DLD1 (cell line): ENCODE data around the gene RAD50.
"Not testable (repeated sequence)": the region's sequence is repeated elsewhere in the genome, so short reads cannot be mapped to it uniquely, and the experiment has no call there.

Experiments used
- in situ Hi-C: cut with HindIII; loops from 2 replicates; pipeline ENCODE4 v1.10.0; 2017; ENCODE audit warnings: low sequenced_read_pairs

RAD50 gene

DNA sequence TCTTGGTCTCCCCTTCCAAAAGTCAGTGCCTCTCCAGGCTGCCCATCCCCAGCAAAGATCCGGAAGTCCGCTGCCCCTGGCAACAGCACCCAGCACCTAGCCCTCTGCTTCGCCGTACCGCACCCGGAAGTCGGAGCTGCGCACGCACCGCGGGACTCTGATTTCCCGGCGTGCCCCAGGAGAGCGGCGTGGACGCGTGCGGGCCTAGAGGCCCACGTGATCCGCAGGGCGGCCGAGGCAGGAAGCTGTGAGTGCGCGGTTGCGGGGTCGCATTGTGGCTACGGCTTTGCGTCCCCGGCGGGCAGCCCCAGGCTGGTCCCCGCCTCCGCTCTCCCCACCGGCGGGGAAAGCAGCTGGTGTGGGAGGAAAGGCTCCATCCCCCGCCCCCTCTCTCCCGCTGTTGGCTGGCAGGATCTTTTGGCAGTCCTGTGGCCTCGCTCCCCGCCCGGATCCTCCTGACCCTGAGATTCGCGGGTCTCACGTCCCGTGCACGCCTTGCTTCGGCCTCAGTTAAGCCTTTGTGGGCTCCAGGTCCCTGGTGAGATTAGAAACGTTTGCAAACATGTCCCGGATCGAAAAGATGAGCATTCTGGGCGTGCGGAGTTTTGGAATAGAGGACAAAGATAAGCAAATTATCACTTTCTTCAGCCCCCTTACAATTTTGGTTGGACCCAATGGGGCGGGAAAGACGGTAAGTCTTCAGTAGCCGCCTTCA lies at the start of gene RAD50:
Gene RAD50 (plus strand): TSS at position 215 of the 715 bp plus-strand sequence. CDS start 348 bp downstream, at position 563.
- in situ Hi-C loops: no loop called here

GRCh38 chr5:132510076-132510475 lies 46.7 kb upstream of the RAD50 start:
- in situ Hi-C loops: no loop called here

GRCh38 chr5:132513618-132514336 lies 43.0 kb upstream of the RAD50 start:
- in situ Hi-C loops: not testable (repeated sequence)

DNA sequence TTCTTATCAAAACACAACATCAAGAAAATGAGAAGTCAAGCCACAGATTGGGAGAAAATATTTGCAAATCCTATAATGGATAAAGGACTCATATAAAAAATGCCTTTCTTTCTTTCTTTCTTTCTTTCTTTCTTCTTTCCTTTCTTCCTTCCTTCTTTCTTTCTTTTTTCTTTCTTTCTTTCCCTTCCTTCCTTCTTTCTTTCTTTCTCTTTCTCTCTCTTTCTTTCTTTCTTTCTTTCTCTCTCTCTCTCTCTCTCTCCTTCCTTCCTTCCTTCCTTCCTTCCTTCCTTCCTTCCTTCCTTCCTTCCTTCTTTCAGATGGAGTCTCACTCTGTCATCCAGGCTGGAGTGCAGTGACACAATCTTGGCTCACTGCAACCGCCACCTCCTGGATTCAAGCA lies 34.7 kb upstream of the RAD50 start:
- in situ Hi-C loops: not testable (repeated sequence)

DNA sequence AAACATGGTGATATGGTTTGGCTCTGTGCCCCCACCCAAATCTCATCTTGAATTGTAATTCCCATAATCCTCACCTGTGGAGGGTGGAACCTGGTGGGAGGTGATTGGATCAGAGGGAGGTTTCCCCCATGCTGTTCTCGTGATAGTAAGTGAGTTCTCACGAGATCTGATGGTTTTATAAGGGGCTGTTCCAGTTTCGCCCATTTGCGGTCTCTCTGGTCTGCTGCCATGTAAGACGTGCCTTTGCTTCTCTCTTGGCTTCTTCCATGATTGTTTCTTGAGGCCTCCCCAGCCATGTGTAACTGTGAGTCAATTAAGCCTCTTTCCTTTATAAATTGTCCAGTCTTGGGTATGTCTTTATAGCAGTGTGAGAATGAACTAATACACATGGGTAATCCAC lies 31.9 kb upstream of the RAD50 start:
- in situ Hi-C loops: not testable (repeated sequence)

DNA sequence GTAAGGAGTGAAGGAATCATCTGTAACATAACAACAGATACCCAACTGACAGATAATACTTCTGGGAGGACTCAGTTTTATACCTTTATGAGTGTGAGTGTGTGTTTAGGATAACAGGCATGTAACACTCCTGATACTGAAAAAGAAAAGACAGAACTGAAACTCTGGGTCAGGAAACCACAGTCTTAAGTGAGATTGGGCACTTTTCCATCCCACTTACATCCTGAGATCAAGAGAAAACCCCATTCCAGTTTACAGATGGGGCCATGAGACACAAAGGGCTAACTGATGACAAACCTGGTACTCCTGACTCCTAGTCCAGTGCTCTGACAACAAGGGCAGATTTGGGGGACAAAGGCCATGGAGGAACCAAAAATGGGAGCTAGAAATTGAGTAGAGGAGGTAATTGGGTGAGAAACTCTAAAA lies 31.5 kb upstream of the RAD50 start:
- in situ Hi-C loops: no loop called here

GRCh38 chr5:132526290-132526973 lies 30.3 kb upstream of the RAD50 start:
- in situ Hi-C loops: no loop called here

- in situ Hi-C loops: no loop called here
Measured at GRCh38 chr5:132526974-132527564, 29.7 kb upstream of the RAD50 start.

DNA sequence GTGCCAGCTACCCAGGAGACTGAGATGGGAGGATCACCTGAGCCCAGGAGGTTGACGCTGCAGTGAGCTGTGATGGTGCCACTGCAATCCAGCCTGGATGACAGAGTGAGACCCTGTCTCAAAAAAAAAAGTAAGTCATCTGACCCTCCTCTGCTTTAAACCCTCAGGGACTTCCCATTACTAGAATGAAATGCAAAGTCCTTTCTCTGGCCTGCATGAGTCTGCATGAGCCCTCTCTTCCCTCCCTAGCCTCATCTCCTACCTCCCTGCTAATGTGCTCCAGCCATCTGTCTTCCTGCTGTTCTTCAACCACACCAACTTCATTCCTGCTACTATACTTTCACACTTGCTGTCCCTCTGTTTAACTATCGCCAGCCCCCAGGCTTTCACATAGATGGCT lies 28.8 kb upstream of the RAD50 start:
- in situ Hi-C loops: no loop called here

DNA sequence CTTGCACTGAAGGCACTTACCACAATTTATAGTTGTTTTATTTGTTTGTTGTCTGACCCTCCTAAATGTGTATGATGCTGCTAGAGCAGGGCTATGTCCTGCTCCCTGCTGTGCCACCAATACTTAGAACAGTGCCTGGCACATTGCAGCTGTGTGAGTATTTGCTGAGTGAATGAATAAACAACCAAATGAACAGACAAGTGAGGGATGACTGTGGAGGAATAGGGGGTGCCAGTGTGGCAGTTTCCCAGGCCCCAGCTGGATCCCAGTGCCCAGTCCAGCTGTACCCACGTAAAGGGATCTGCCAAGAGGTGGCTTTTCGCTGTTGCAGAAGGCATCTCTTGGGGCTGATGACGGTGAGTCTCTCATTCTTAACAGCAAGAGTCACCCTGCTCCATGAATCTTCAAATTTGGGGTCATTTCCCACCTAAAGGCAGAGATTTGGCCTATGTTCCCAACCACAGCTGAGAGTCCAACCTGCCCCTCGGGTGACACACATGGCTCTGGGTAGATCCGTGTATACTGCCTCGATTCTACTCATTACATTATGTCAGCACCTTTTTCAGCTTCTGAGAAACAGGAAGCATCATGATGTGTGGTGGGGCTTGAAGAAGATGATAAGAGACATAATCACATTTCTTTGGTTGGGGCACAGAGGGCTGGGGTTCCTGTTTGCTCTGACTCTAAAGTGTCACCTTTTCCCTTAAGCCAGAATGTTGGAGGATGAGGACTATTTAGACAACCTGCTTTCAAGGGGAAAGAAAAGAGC lies 27.7 kb upstream of the RAD50 start:
- in situ Hi-C loops: no loop called here

- in situ Hi-C loops: no loop called here
Measured at GRCh38 chr5:132530946-132531345, 25.8 kb upstream of the RAD50 start.

DNA sequence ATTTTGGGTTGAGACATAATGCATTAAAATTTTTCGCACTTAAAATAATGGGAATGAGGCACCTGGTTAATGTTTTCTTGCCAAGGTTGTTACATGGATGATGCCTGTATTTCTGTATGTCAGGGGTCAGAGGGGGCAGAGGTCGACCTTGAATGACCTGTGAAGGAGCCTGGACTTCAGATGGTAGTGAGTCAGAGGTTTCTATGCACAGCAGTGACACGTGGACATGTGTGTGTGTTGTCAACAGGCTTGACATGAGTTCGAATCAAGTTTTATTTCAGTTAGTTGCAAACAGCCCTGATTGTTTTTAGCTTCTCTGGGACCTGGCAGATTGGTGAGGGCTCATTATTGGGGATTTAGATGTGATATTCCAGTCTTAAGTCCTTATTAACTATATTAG lies 17.1 kb upstream of the RAD50 start:
- in situ Hi-C loops: no loop called here

DNA sequence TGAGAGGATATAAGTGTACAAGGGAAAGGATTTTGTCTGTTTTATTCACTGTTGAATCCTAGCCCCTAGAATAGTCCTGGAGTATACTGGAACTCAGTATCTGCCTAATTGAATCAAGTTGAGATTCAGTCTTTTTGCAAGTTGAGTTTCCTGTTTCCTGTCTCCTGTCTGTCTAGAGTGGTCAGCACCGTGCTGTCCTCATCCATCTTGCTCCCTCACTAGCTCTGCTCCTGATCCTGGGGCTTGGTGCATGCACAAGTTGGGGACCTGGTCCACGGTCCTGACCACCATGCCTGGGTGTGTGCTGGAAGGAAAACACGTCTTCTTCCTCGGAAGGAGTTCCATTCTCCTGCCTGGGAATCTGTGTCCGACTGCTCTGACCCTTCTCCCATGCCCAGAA lies 16.6 kb upstream of the RAD50 start:
- in situ Hi-C loops: no loop called here

DNA sequence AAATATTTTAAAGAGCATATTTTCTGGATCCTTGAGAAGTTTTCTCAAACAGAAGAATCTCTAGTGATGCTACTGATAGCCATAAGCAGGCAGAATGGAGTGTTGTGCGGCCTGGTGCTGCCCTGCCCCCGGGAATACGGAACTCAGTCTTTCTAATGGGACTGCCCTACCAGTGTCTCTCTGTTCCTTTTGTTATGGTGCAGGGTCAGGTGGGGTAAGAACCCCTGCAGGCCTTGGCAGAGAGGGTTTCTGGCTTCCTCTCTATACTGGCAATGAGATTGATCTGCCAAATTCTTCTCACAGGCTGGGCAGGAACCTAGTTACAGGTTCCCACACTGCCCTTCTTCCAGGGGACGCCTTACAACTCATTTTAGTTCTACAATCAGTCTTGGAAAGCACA lies 16.0 kb upstream of the RAD50 start:
- in situ Hi-C loops: no loop called here

GRCh38 chr5:132543472-132544201 lies 13.1 kb upstream of the RAD50 start, which contains the start of gene IL5:
Gene IL5 (minus strand): TSS chr5:132543522. CDS start chr5:132543478, 44 bp downstream.
- in situ Hi-C loops: no loop called here

- in situ Hi-C loops: no loop called here
Measured at GRCh38 chr5:132546108-132546507, 10.7 kb upstream of the RAD50 start.

- in situ Hi-C loops: no loop called here
Measured at GRCh38 chr5:132547269-132547668, 9.5 kb upstream of the RAD50 start.

DNA sequence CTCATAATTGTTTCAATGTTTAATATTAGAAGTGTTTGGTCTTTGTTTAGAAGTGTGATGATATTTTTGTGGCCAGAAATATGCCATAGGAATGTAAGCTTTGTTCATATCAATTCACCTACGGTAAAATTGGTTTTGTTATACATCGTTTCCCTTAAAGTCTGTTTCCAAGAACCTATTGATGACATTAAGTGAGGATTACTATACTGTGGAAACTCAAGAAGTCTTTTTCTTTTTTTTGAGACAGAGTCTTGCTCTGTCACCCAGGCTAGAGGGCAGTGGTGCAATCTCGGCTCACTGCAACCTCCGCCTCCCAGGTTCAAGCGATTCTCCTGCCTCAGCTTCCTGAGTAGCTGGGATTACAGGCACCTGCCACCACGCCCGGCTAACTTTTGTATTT lies 7.9 kb upstream of the RAD50 start:
- in situ Hi-C loops: not testable (repeated sequence)

DNA sequence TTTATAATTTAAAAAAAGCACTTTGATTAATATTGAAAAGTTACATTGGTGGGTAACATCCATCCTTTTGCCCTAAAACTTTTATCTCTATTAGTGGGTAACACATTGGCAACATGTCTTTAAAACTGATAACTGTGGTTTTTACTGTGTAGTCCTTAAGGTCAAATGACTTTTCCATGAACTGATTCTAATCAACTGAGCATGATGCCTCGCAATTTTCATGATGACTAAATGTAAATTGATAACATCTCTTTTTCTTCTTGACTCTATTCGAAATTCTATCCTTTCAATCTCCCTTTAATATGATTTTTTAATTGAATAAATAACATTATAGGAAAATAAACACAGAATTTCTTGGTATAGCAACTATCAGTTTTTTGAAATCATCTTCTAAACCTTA lies 7.2 kb upstream of the RAD50 start:
- in situ Hi-C loops: no loop called here
